Activated naive CD4-positive, alpha-beta T cell treated with anti-CD3 and anti-CD28 coated beads for 36 hours (primary cell): ENCODE results near the gene RNF26. TPM values are rescaled to one million over a fixed set of nuclear protein-coding genes. Genes with fewer than 3 reads are reported as not detected.

Source experiments
- CTCF ChIA-PET: fragments of 350-600 bp; sonication (Branson Sonifier 250); formaldehyde crosslinking; loops from one replicate; lab custom pipeline; 2021; ENCODE audit warnings: antibody characterized with exemption; lab: Charles Lee
- DNase-seq: peaks from one replicate; pipeline ENCODE4 v3.0.0-alpha.2; 2020
- H3K27ac Mint-ChIP-seq: one replicate; pipeline ENCODE4 v1.8.0; 2021; ENCODE audit warnings: mild to moderate bottlenecking, mixed read lengths
- H3K27me3 Mint-ChIP-seq: one replicate; pipeline ENCODE4 v1.8.0; 2021; ENCODE audit warnings: low read depth, mixed read lengths
- H3K36me3 Mint-ChIP-seq: one replicate; pipeline ENCODE4 v1.8.0; 2021; ENCODE audit warnings: low read depth, mixed read lengths
- H3K4me1 Mint-ChIP-seq: one replicate; pipeline ENCODE4 v1.8.0; 2021; ENCODE audit warnings: low read depth, mixed read lengths
- H3K4me3 Mint-ChIP-seq: one replicate; pipeline ENCODE4 v1.8.0; 2021; ENCODE audit warnings: mild to moderate bottlenecking, moderate library complexity, mixed read lengths
- H3K9me3 Mint-ChIP-seq: one replicate; pipeline ENCODE4 v1.8.0; 2021; ENCODE audit warnings: mixed read lengths
- intact Hi-C: fragments of 100-400 bp; cut with micrococcal nuclease; formaldehyde crosslinking; loops from one replicate; pipeline ENCODE4 v1.15.1; 2023
- total RNA-seq, 2 experiments: library from RNA; stranded (reverse); gene quantifications; one replicate each; pipeline ENCODE4 v1.2.3, GENCODE V29; 2021

RNF26 gene
- total RNA-seq, 2 experiments from 2014 or later, result 46.1 to 47.0 TPM

- Mint-ChIP-seq H3K4me1 (peaks cover 4% of the 10 kb centered on the region), H3K4me3 (no peak overlapping the region)
- DNase-seq, result no peak
These were observed 36.2 kb downstream of the RNF26 start for GRCh38 chr11:119370486-119371046.

GRCh38 chr11:119371067-119371601, 36.8 kb downstream of the RNF26 start:
- no peak overlapping the region for H3K27ac Mint-ChIP-seq
- no peaks in the 10 kb centered on the region for H3K9me3 Mint-ChIP-seq
- DNase-seq, result no peak
- no peaks in the 10 kb centered on the region for H3K36me3 Mint-ChIP-seq
- intact Hi-C loops, result no loop called here
- no peak overlapping the region for H3K4me3 Mint-ChIP-seq
- CTCF ChIA-PET, result interaction anchor here (1.0 to 1.7 kb wide), 3 partner anchors 9 to 15 kb away, joined by 3 to 5 read pairs (median 5); no protein-coding TSS in a partner anchor
- peaks cover 4% of the 10 kb centered on the region for H3K4me1 Mint-ChIP-seq
- H3K27me3 Mint-ChIP-seq, result peaks cover 28% of the 10 kb centered on the region

More at GRCh38 chr11:119370486-119371046, 36.2 kb downstream of the RNF26 start:
- CTCF ChIA-PET, result interaction anchor here (1.0 to 1.7 kb wide), 3 partner anchors 9 to 14 kb away, joined by 3 to 5 read pairs (median 5); no protein-coding TSS in a partner anchor
- Mint-ChIP-seq H3K27me3 (peaks cover 29% of the 10 kb centered on the region), H3K36me3 (no peaks in the 10 kb centered on the region), H3K9me3 (no peaks in the 10 kb centered on the region), H3K27ac (no peak overlapping the region)
- intact Hi-C loops, result no loop called here

DNA sequence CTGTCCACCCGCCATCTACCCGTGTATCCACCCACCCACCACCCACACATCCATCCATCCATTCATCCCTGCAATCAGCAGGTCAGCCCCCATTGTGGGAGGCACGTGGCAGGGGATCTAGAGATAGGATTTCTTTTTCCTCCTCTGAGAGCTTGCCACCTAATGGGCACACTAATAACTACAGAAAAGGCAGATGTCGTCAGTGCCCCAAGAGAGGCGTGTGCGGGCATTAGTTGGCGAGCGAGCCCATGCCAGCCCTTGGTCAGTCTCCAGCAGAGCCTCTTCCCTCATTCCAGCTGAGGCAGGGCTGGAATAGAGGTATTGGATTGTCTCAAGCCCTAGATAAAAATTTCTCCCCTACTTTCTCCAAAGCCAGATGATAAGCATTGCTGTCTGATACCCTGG, 37.5 kb downstream of the RNF26 start:
- Mint-ChIP-seq H3K9me3 (no peaks in the 10 kb centered on the region), H3K27ac (no peak overlapping the region)
- intact Hi-C loops, result no loop called here

DNA sequence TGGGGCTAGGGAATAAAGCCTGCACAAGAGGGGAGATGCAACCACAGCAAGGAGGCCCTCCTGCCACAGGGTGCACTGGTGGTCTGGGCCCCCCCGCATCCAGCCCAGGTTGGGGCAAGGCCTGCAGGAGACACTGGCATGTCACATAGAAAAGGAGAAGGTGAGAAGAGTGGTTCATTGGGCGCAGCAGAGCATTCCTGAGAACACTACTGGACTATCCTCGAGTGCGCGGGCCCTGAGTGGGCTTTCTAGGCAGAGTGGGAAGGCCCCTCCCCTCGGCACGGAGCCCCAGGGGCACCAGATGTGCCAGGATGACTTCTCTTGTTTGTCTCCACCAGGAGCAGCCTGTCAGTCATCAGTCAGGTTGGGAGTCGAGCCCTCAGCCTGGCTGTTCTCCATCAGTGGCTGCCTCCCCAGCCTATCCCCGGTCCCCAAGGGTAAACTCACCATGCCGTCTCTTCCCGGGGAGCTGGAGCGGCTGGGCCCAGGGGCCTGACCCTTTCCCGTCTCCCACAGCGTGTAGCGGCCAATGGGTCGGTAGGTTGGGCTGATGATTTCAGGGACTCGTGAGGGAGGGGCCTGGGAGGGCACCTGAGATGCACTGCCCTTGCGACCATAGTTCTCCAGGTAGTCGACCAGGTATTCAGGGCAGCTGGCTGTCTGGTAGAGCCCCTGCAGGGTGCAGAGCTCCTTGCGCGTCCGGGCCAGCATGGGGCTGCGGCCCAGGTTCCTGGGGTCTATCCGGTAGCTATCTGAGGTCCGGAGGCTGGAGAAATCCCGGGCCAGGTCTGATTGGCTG, 38.1 kb downstream of the RNF26 start:
- intact Hi-C loops, result no loop called here
- DNase-seq, result no peak
- Mint-ChIP-seq H3K9me3 (no peaks in the 10 kb centered on the region), H3K27ac (no peak overlapping the region), H3K36me3 (no peaks in the 10 kb centered on the region), H3K4me3 (no peak overlapping the region), H3K27me3 (peaks cover 17% of the 10 kb centered on the region), H3K4me1 (peaks cover 4% of the 10 kb centered on the region)
- CTCF ChIA-PET, result interaction anchor here (0.7 to 11.9 kb wide), 5 partner anchors 9 to 102 kb away, joined by 3 to 132 read pairs (median 12); no protein-coding TSS in a partner anchor

More for the DNA sequence above, 37.5 kb downstream of the RNF26 start:
- peaks cover 4% of the 10 kb centered on the region for H3K4me1 Mint-ChIP-seq
- H3K27me3 Mint-ChIP-seq, result peaks cover 21% of the 10 kb centered on the region
- CTCF ChIA-PET, result interaction anchor here (0.7 to 1.7 kb wide), 3 partner anchors 9 to 24 kb away, joined by 3 to 5 read pairs (median 3); no protein-coding TSS in a partner anchor
- no peak overlapping the region for H3K4me3 Mint-ChIP-seq
- no peaks in the 10 kb centered on the region for H3K36me3 Mint-ChIP-seq
- no peak for DNase-seq

GRCh38 chr11:119373059-119373920, 39.0 kb downstream of the RNF26 start:
- Mint-ChIP-seq H3K36me3 (no peaks in the 10 kb centered on the region), H3K4me1 (peaks cover 4% of the 10 kb centered on the region), H3K27ac (no peak overlapping the region), H3K27me3 (peaks cover 17% of the 10 kb centered on the region), H3K4me3 (no peak overlapping the region), H3K9me3 (no peaks in the 10 kb centered on the region)
- DNase-seq, result no peak
- intact Hi-C loops, result no loop called here
- CTCF ChIA-PET, result interaction anchor here (0.8 to 11.9 kb wide), 7 partner anchors 10 to 101 kb away, joined by 3 to 132 read pairs (median 6); no protein-coding TSS in a partner anchor

- CTCF ChIA-PET, result interaction anchor here (0.6 to 11.9 kb wide), 10 partner anchors 9 to 735 kb away, joined by 3 to 132 read pairs (median 4); no protein-coding TSS in a partner anchor
- Mint-ChIP-seq H3K36me3 (no peaks in the 10 kb centered on the region), H3K27ac (no peak overlapping the region), H3K4me1 (peaks cover 4% of the 10 kb centered on the region), H3K27me3 (peaks cover 14% of the 10 kb centered on the region), H3K4me3 (no peak overlapping the region), H3K9me3 (no peaks in the 10 kb centered on the region)
- DNase-seq, result peak; percentile 63
- intact Hi-C loops, result loop anchor here (1.0 kb wide), 1 partner anchor 18 kb away; no protein-coding TSS in a partner anchor
These were observed 39.7 kb downstream of the RNF26 start for GRCh38 chr11:119373921-119374631.

DNA sequence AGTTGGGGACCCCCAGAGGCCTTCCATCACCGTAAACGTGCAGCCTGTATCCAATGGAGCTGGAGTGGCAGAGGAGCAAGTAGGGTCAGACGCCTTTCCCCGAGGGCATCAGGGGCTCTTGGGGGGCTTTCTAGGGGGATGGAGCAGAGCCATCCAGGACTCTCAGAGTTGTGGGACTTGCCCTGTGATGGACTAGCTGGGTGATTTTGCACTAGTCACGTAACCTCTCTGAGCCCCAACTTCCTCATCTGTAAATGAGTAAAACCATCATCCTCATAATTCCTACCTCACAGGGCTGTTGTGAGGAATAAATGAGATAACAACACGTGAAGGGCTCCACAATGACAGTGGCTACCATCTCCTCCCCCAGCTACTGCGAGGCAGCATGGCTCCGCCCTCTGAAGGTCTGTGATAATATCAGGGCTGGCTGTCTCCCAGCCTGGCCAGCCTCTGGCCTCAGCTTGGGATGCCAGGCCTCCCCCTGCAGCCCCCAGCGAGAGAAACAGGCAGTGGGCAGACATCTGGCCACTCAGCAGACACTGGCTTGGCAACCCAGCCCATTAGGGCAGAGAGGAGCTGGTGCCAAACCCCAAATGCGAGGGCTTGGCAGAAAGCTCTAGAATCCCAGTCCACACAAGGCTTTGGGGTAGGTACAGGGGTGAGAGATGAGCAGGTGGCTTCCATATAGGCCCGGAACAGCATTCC, 40.5 kb downstream of the RNF26 start:
- no peak overlapping the region for H3K4me3 Mint-ChIP-seq
- H3K36me3 Mint-ChIP-seq, result no peaks in the 10 kb centered on the region
- DNase-seq, result no peak
- intact Hi-C loops, result loop anchor here (1.0 kb wide), 1 partner anchor 18 kb away; no protein-coding TSS in a partner anchor
- CTCF ChIA-PET, result interaction anchor here (0.6 to 11.9 kb wide), 10 partner anchors 9 to 734 kb away, joined by 3 to 132 read pairs (median 5); no protein-coding TSS in a partner anchor
- no peaks in the 10 kb centered on the region for H3K9me3 Mint-ChIP-seq
- H3K4me1 Mint-ChIP-seq, result peaks cover 4% of the 10 kb centered on the region
- H3K27ac Mint-ChIP-seq, result no peak overlapping the region
- H3K27me3 Mint-ChIP-seq, result peaks cover 8% of the 10 kb centered on the region

GRCh38 chr11:119375337-119376196, 41.2 kb downstream of the RNF26 start:
- Mint-ChIP-seq H3K4me1 (peaks cover 4% of the 10 kb centered on the region), H3K4me3 (no peak overlapping the region), H3K27me3 (peaks cover 2% of the 10 kb centered on the region), H3K36me3 (no peaks in the 10 kb centered on the region), H3K9me3 (no peaks in the 10 kb centered on the region), H3K27ac (no peak overlapping the region)
- DNase-seq, result no peak
- intact Hi-C loops, result no loop called here
- CTCF ChIA-PET, result interaction anchor here (0.7 to 11.9 kb wide), 6 partner anchors 10 to 704 kb away, joined by 4 to 132 read pairs (median 6); no protein-coding TSS in a partner anchor

- Mint-ChIP-seq H3K36me3 (no peaks in the 10 kb centered on the region), H3K4me1 (peaks cover 9% of the 10 kb centered on the region), H3K4me3 (no peak overlapping the region), H3K27ac (no peak overlapping the region), H3K27me3 (peaks cover 1% of the 10 kb centered on the region), H3K9me3 (no peaks in the 10 kb centered on the region)
- no peak for DNase-seq
- CTCF ChIA-PET, result interaction anchor here (0.7 to 11.9 kb wide), 5 partner anchors 14 to 98 kb away, joined by 3 to 132 read pairs (median 6); no protein-coding TSS in a partner anchor
- intact Hi-C loops, result no loop called here
These were observed 42.0 kb downstream of the RNF26 start for GRCh38 chr11:119376197-119376847.
